T-cell (primary cell): ENCODE measurements around the gene GUSB. TPM values are rescaled to one million over a fixed set of nuclear protein-coding genes. Genes with fewer than 3 reads are reported as not detected.

Experiments used
- ATAC-seq, 4 experiments: fragments of 200-7000 bp in 3 of 4; fragments of 150-1000 bp in 1 of 4; cut with Tn5 transposase; replicated peaks in 1 of 4; 1 replicate in 3 of 4; 2 replicates in 1 of 4; pipeline ENCODE4 v1.10.0; 2021; ENCODE audit warnings: moderate library complexity in 3 of 4, mild to moderate bottlenecking in 2 of 4, moderate number of reproducible peaks in 1 of 4
- CTCF ChIA-PET, 2 donors: fragments of 300-600 bp; sonication (Branson Sonifier 250); formaldehyde crosslinking; loops; one replicate each; lab custom pipeline; 2022; ENCODE audit warnings: antibody characterized with exemption in 2 of 2; lab: Charles Lee
- POLR2A ChIA-PET, 2 donors: fragments of 300-600 bp; sonication (Branson Sonifier 250); formaldehyde crosslinking; loops; one replicate each; lab custom pipeline; 2022; ENCODE audit warnings: antibody characterized with exemption in 2 of 2; lab: Charles Lee
- DNase-seq, 35 experiments: peaks; one replicate each; pipeline versions ENCODE4 v3.0.0 to v3.0.0-alpha.2; 2013 to 2023
- H3K27ac ChIP-seq: one replicate; pipeline ENCODE4 v1.5.1; 2013; ENCODE audit warnings: low read length
- H3K27me3 ChIP-seq, 2 experiments: replicated peaks in 1 of 2; 1 replicate in 1 of 2; 2 replicates in 1 of 2; pipeline versions ENCODE4 v1.6.1 to v1.7.0; 2013; ENCODE audit warnings: low read length in 1 of 2, mixed read lengths in 1 of 2; ENCODE audit not compliant: control insufficient read depth in 2 of 2, insufficient read depth in 2 of 2; ENCODE audit errors: extremely low read depth in 1 of 2
- H3K36me3 ChIP-seq, 2 donors: 1 replicate in 1 of 2; 2 replicates in 1 of 2; pipeline versions ENCODE4 v1.6.1 to v1.7.0; 2013; ENCODE audit warnings: low read length in 1 of 2; ENCODE audit not compliant: control insufficient read depth in 2 of 2, insufficient read depth in 1 of 2; ENCODE audit errors: extremely low read depth in 1 of 2
- H3K4me1 ChIP-seq, 2 experiments: 1 replicate in 1 of 2; 2 replicates in 1 of 2; pipeline versions ENCODE4 v1.6.1 to v1.7.0; 2013; ENCODE audit warnings: low read length in 2 of 2, mixed read lengths in 1 of 2; ENCODE audit not compliant: insufficient read depth in 2 of 2, control insufficient read depth in 1 of 2; ENCODE audit errors: extremely low read depth in 1 of 2
- H3K4me3 ChIP-seq, 2 donors: 1 replicate in 1 of 2; 2 replicates in 1 of 2; pipeline versions ENCODE4 v1.5.1 to v1.7.0; 2013; ENCODE audit warnings: mild to moderate bottlenecking in 2 of 2, low read length in 1 of 2, moderate library complexity in 1 of 2; ENCODE audit not compliant: control insufficient read depth in 1 of 2; ENCODE audit errors: extremely low read depth in 1 of 2
- H3K9me3 ChIP-seq: 2 replicates; pipeline ENCODE4 v1.7.0; 2013
- H3K27ac Mint-ChIP-seq, 2 donors: one replicate each; pipeline ENCODE4 v1.8.0; 2020 to 2021; ENCODE audit warnings: mild to moderate bottlenecking in 2 of 2, mixed read lengths in 2 of 2
- H3K27me3 Mint-ChIP-seq, 2 donors: one replicate each; pipeline ENCODE4 v1.8.0; 2021 to 2022; ENCODE audit warnings: mixed read lengths in 2 of 2
- H3K36me3 Mint-ChIP-seq: one replicate; pipeline ENCODE4 v1.8.0; 2021; ENCODE audit warnings: mixed read lengths
- H3K4me1 Mint-ChIP-seq, 3 donors: one replicate each; pipeline ENCODE4 v1.8.0; 2020 to 2022; ENCODE audit warnings: mixed read lengths in 3 of 3, mild to moderate bottlenecking in 1 of 3
- H3K4me3 Mint-ChIP-seq, 3 donors: one replicate each; pipeline ENCODE4 v1.8.0; 2020 to 2022; ENCODE audit warnings: mild to moderate bottlenecking in 3 of 3, mixed read lengths in 3 of 3, moderate library complexity in 3 of 3
- H3K9me3 Mint-ChIP-seq, 3 donors: one replicate each; pipeline ENCODE4 v1.8.0; 2020 to 2022; ENCODE audit warnings: mixed read lengths in 3 of 3
- WGBS: methylation state at CpG from one replicate; pipeline ENCODE4 v1.1.5; 2013; ENCODE audit warnings: missing lambda C conversion rate; ENCODE audit not compliant: insufficient coverage; 5-methylcytosine and 5-hydroxymethylcytosine counted together
- total RNA-seq, 35 experiments: library from RNA in 6 of 35; stranded (reverse) in 6 of 35; fragments of 120-200 nt in 1 of 35; gene quantifications; one replicate each; pipeline versions ENCODE4 v1.2.1 to v1.2.4 and lab custom pipeline; 2013 to 2026

Gene GUSB
- total RNA-seq, 5 donors from 2014 or later (not counting 1 experiment from before 2014, with no cell fraction given): 35.3 to 56.7 (median 52.3) TPM

DNA sequence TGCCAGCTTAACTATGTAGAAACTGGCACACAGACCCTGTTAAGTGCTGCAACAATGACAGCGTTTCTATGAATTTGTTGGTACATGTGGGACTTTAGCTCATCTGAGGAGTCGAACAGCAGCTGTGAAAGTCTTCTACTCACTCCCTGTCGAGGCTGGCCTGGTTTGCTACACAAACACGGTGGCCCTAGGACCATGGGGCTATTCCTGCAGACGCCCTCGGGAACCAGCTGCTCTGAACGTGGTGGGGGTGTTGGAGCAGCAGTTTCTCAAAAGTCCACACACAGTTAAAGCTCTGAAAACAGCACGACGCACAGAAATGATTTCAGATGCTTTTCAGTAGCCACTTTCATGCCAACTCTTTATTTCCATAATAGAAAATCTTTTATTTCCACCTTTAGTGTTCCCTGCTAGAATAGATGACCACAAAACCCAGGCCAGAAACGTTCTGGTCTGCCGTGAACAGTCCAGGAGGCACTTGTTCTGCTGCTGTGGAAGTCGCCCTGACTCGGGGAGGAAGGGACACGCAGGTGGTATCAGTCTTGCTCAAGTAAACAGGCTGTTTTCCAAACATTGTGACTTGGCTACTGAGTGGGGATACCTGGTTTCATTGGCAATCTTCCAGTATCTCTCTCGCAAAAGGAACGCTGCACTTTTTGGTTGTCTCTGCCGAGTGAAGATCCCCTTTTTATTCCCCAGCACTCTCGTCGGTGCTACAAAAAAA lies 21.5 kb downstream of the GUSB start:
- Mint-ChIP-seq H3K27ac (no peak overlapping the region), H3K4me3 (no peak overlapping the region)
- no peak for ATAC-seq

DNA sequence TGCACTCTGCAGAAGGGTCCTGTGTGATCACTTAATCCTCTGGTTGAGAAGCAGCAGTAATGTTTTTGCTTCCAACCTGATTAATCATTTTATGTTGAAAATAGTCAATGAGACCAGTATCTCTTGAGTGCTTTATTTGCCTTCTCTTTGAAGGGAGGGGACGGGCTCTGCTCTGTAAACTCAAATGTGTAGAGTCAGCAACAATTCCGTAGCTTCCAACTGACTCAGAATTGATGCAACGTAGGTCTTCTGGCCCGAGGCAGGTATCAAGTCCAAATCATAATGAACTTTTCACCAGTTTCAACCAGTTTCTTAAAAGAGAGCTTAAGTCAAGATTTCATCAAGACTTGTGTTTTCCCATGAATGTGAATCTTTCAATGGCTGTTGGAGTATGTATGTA lies 26.3 kb downstream of the GUSB start:
- Histone ChIP-seq H3K4me1 (no peaks in the 10 kb centered on the region), H3K4me3 (no peak overlapping the region), H3K27ac (no peak overlapping the region), H3K36me3 (peaks cover 4 to 33% of the 10 kb centered on the region in 2 donors), H3K27me3 (no peaks in the 10 kb centered on the region), H3K9me3 (no peaks in the 10 kb centered on the region)
- Mint-ChIP-seq H3K27ac (peak overlapping the region in 1 of 2 donors; percentile 23), H3K27me3 (no peaks in the 10 kb centered on the region), H3K4me1 (no peaks in the 10 kb centered on the region), H3K4me3 (no peak overlapping the region), H3K36me3 (peaks cover 38% of the 10 kb centered on the region), H3K9me3 (no peaks in the 10 kb centered on the region)
- DNase-seq (no peak), ATAC-seq (no peak)
- CTCF ChIA-PET: no interaction called here
- POLR2A ChIA-PET: no interaction called here
- no CpG with 5 or more reads among the region's 4 CpGs for WGBS

More for the DNA sequence above, 21.5 kb downstream of the GUSB start:
- no peaks in the 10 kb centered on the region for H3K27me3 ChIP-seq
- ChIA-PET CTCF (interaction anchor here in 1 of 2 donors (0.6 kb wide), 1 partner anchor 597 kb away, joined by 3 read pairs; no protein-coding TSS in a partner anchor), POLR2A (no interaction called here)
- no peak overlapping the region for H3K4me3 ChIP-seq
- Mint-ChIP-seq H3K9me3 (no peaks in the 10 kb centered on the region), H3K4me1 (no peaks in the 10 kb centered on the region), H3K27me3 (no peaks in the 10 kb centered on the region), H3K36me3 (peaks cover 39% of the 10 kb centered on the region)
- peaks cover 9 to 55% of the 10 kb centered on the region in 2 donors for H3K36me3 ChIP-seq
- H3K4me1 ChIP-seq: no peaks in the 10 kb centered on the region
- H3K9me3 ChIP-seq: no peaks in the 10 kb centered on the region
- WGBS: 97% methylated on average over 8 of the region's 19 CpGs
- no peak overlapping the region for H3K27ac ChIP-seq
- DNase-seq: no peak

DNA sequence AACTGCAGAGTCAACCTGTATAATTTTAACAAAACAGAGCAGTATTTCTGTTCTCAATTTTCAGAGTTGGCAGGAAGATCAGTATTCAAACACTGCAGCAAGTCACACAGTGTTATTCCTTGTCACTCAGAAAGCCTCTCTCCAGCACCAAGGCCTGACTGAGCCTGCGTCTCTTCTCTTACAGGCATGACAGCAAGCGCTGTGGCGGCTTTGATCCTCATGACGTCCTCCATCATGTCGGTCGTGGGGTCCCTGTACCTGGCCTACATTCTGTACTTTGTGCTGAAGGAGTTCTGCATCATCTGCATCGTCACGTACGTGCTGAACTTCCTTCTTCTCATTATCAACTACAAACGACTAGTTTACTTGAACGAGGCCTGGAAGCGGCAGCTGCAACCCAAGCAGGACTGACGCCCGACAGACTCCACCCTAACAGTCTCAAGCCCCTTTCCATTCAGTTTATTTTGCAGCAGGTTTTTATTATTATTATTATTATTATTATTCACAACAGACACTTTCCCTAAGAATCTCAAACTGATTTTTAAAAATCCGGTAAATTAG lies 28.0 kb downstream of the GUSB start:
- no peaks in the 10 kb centered on the region for H3K9me3 ChIP-seq
- no peak overlapping the region for H3K4me3 Mint-ChIP-seq
- no peaks in the 10 kb centered on the region for H3K4me1 ChIP-seq
- H3K4me3 ChIP-seq: no peak overlapping the region
- no peaks in the 10 kb centered on the region for H3K4me1 Mint-ChIP-seq
- H3K27ac ChIP-seq: no peak overlapping the region
- no peaks in the 10 kb centered on the region for H3K27me3 ChIP-seq
- H3K36me3 Mint-ChIP-seq: peaks cover 26% of the 10 kb centered on the region
- H3K9me3 Mint-ChIP-seq: no peaks in the 10 kb centered on the region
- CTCF ChIA-PET: no interaction called here
- POLR2A ChIA-PET: no interaction called here
- no peak for ATAC-seq
- H3K36me3 ChIP-seq: peaks cover 4 to 23% of the 10 kb centered on the region in 2 donors
- no peak for DNase-seq
- 100% methylated on average over 6 of the region's 15 CpGs for WGBS
- H3K27me3 Mint-ChIP-seq: no peaks in the 10 kb centered on the region
- H3K27ac Mint-ChIP-seq: no peak overlapping the region

DNA sequence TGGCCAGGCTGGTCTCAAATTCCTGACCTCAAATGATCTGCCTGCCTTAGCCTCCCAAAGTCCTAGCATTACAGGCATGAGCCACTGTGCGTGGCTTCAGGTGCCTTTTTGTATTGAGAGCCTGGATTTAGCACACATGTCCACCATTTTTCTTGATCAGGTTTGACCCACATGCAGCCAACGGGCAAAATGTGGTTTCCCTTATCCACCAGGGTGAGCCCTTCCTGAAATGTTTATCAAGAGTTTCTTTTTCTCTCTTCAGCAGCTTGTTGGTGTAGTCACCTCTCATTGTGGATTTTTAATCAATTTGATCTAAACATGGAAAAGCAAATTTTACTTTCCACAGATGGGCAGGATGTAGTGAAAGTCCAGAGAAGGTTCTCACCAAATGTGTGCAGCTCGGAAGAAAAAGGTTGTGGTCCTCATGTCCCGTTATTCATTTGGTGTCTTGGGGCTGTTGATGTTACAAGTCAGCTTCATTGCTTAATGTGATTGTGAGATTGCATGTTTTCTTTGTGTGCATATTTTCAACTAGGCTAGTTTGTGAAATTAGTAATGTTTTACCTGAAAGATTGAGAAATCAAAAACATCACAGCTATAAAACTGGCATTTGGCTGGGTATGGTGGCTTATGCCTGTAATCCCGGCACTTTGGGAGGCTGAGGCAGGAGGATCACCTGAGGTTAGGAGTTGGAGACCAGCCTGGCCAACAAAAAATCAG lies 28.9 kb downstream of the GUSB start:
- no peak overlapping the region for H3K27ac ChIP-seq
- WGBS: 91% methylated on average over 4 of the region's 5 CpGs
- Mint-ChIP-seq H3K4me1 (no peaks in the 10 kb centered on the region), H3K9me3 (no peaks in the 10 kb centered on the region), H3K4me3 (no peak overlapping the region), H3K27me3 (no peaks in the 10 kb centered on the region), H3K27ac (no peak overlapping the region), H3K36me3 (peaks cover 26% of the 10 kb centered on the region)
- H3K27me3 ChIP-seq: no peaks in the 10 kb centered on the region
- H3K36me3 ChIP-seq: peaks cover 4 to 20% of the 10 kb centered on the region in 2 donors
- no peak for ATAC-seq
- ChIA-PET POLR2A (no interaction called here), CTCF (no interaction called here)
- no peaks in the 10 kb centered on the region for H3K9me3 ChIP-seq
- DNase-seq: no peak
- H3K4me3 ChIP-seq: no peak overlapping the region
- no peaks in the 10 kb centered on the region for H3K4me1 ChIP-seq

DNA sequence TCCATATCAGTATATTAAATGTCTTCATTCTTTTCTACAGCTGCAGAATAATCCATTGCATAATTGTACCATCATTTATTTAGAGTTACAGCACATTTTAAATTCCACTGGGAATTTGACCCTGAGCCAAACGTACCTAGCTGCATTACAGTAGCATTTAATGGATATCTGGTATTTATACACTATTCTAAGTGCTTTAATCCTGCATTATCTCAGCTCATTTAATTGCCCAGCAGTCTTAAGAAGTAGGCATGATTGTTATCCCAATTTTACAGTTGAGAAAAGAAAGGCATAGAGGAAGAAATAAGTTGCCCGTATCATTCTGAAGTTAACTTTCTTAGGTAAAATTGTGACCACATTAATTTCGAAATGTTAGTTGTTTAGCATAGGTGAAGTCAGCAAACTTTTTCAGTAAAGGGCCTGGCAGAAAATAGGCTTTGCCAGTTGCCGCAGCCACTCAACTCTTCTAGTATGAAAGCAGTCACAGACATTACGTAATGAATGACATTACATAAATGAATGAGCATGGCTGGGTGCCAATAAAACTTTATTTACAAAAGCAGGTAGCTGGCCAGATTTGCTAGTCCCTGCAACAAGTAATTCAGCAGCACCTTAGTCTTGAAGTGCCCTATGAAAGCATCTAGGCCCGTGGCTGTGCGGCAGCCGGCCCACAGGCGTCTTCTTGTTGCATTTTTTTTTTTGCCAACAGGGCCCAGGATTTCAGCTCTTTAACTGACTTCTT lies 30.0 kb downstream of the GUSB start:
- POLR2A ChIA-PET: interaction anchor here in 1 of 2 donors (0.6 to 0.9 kb wide), 3 partner anchors 11 to 860 kb away, joined by 3 to 6 read pairs (median 4); no protein-coding TSS in a partner anchor
- CTCF ChIA-PET: interaction anchor here in 1 of 2 donors (0.5 kb wide), 1 partner anchor 151 kb away, joined by 4 read pairs; no protein-coding TSS in a partner anchor
- 96% methylated on average over 4 of the region's 9 CpGs for WGBS
- Mint-ChIP-seq H3K27me3 (no peaks in the 10 kb centered on the region), H3K9me3 (no peaks in the 10 kb centered on the region), H3K36me3 (peaks cover 26% of the 10 kb centered on the region), H3K27ac (no peak overlapping the region), H3K4me1 (peaks cover 0 to 2% (median 0%) of the 10 kb centered on the region in 3 donors), H3K4me3 (no peak overlapping the region)
- Histone ChIP-seq H3K4me3 (no peak overlapping the region), H3K9me3 (no peaks in the 10 kb centered on the region), H3K4me1 (no peaks in the 10 kb centered on the region), H3K27ac (no peak overlapping the region), H3K36me3 (peaks cover 4 to 20% of the 10 kb centered on the region in 2 donors), H3K27me3 (no peaks in the 10 kb centered on the region)
- DNase-seq (no peak), ATAC-seq (no peak)

DNA sequence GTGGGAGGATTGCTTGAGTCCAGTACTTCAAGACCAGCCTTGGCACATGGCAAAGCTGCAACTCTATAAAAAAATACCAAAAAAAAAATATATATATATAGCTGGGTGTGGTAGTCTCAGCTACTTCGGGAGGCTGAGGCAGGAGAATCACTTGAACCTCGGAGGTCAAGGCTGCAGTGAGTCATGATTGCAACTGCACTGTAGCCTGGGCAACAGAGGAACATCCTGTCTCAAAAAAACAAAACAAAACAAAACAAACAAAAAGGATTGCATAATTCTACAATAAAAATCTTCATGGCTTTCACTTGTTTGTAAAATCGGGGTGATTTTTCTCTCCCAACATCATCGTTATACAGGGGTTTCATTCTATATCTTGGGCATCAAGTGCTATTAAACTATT lies 35.1 kb downstream of the GUSB start:
- CTCF ChIA-PET: no interaction called here
- H3K27me3 Mint-ChIP-seq: no peaks in the 10 kb centered on the region
- POLR2A ChIA-PET: no interaction called here
- no peak for DNase-seq
- WGBS: 60% methylated on average over 1 of the region's 4 CpGs
- H3K4me3 ChIP-seq: no peak overlapping the region
- peaks cover 0 to 4% (median 0%) of the 10 kb centered on the region in 3 donors for H3K4me1 Mint-ChIP-seq
- H3K4me1 ChIP-seq: no peaks in the 10 kb centered on the region
- no peaks in the 10 kb centered on the region for H3K27me3 ChIP-seq
- H3K36me3 Mint-ChIP-seq: no peaks in the 10 kb centered on the region
- H3K9me3 ChIP-seq: no peaks in the 10 kb centered on the region
- H3K27ac Mint-ChIP-seq: peak overlapping the region in 1 of 2 donors; percentile 27
- H3K4me3 Mint-ChIP-seq: no peak overlapping the region
- H3K9me3 Mint-ChIP-seq: no peaks in the 10 kb centered on the region
- ATAC-seq: no peak
- no peak overlapping the region for H3K27ac ChIP-seq
- no peaks in the 10 kb centered on the region for H3K36me3 ChIP-seq
